ENCODE results near the gene GRIK3. TPM values are rescaled to one million over a fixed set of nuclear protein-coding genes. Genes with fewer than 3 reads are reported as not detected.

Gene GRIK3
- total RNA-seq, 1 donor from 2014 or later, result not detected

- no peaks in the 10 kb centered on the region for H3K36me3 Mint-ChIP-seq (ENCODE audit: unreplicated experiment)
- no peaks in the 10 kb centered on the region for H3K9me3 Mint-ChIP-seq (ENCODE audit: unreplicated experiment)
- H3K27ac Mint-ChIP-seq (ENCODE audit: unreplicated experiment), result no peak overlapping the region
- TF ChIP-seq CTCF (IDR thresholded peaks at IDR 0.05), result no peak
- no peak overlapping the region for H3K4me3 Mint-ChIP-seq (ENCODE audit: unreplicated experiment)
- no peaks in the 10 kb centered on the region for H3K4me1 Mint-ChIP-seq (ENCODE audit: unreplicated experiment)
- no peak for DNase-seq (ENCODE audit: extremely low spot score, unreplicated experiment)
- H3K27me3 Mint-ChIP-seq (ENCODE audit: unreplicated experiment), result no peaks in the 10 kb centered on the region
Observed at GRCh38 chr1:36986241-36986985, 47.9 kb downstream of the GRIK3 start.

DNA sequence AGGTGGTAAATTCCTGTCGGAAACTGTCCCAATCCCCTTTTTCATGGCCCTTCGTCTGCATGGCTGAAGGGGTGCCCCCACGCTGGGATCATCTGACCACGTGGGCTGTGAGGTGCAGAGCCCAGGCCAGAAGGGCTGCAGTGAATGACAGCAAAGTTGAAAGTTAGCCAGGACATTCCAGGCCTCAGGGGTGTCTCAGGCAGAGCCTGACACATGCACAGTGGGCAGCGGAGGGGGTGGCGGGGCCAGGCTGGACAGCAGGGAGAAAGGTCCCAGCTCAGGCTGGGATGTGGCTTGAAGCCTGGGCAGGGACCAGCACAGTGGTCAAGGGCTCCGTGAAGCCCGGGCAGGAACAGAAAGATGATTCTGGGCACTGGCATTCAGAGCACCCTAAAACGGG lies 49.6 kb downstream of the GRIK3 start:
- Mint-ChIP-seq H3K4me3 (ENCODE audit: unreplicated experiment) (no peak overlapping the region), H3K27ac (ENCODE audit: unreplicated experiment) (no peak overlapping the region), H3K4me1 (ENCODE audit: unreplicated experiment) (no peaks in the 10 kb centered on the region), H3K36me3 (ENCODE audit: unreplicated experiment) (no peaks in the 10 kb centered on the region), H3K9me3 (ENCODE audit: unreplicated experiment) (no peaks in the 10 kb centered on the region), H3K27me3 (ENCODE audit: unreplicated experiment) (no peaks in the 10 kb centered on the region)
- no peak for TF ChIP-seq CTCF (IDR thresholded peaks at IDR 0.05)
- no peak for DNase-seq (ENCODE audit: extremely low spot score, unreplicated experiment)

- no peaks in the 10 kb centered on the region for H3K9me3 Mint-ChIP-seq (ENCODE audit: unreplicated experiment)
- no peak overlapping the region for H3K4me3 Mint-ChIP-seq (ENCODE audit: unreplicated experiment)
- no peak for DNase-seq (ENCODE audit: extremely low spot score, unreplicated experiment)
- no peak for TF ChIP-seq CTCF (IDR thresholded peaks at IDR 0.05)
- H3K4me1 Mint-ChIP-seq (ENCODE audit: unreplicated experiment), result no peaks in the 10 kb centered on the region
- H3K27ac Mint-ChIP-seq (ENCODE audit: unreplicated experiment), result no peak overlapping the region
- H3K27me3 Mint-ChIP-seq (ENCODE audit: unreplicated experiment), result no peaks in the 10 kb centered on the region
- no peaks in the 10 kb centered on the region for H3K36me3 Mint-ChIP-seq (ENCODE audit: unreplicated experiment)
Observed at GRCh38 chr1:36984026-36984425, 50.3 kb downstream of the GRIK3 start.

- Mint-ChIP-seq H3K4me3 (ENCODE audit: unreplicated experiment) (no peak overlapping the region), H3K36me3 (ENCODE audit: unreplicated experiment) (no peaks in the 10 kb centered on the region), H3K4me1 (ENCODE audit: unreplicated experiment) (no peaks in the 10 kb centered on the region), H3K9me3 (ENCODE audit: unreplicated experiment) (peaks cover 10% of the 10 kb centered on the region), H3K27ac (ENCODE audit: unreplicated experiment) (no peak overlapping the region), H3K27me3 (ENCODE audit: unreplicated experiment) (no peaks in the 10 kb centered on the region)
- DNase-seq (ENCODE audit: extremely low spot score, unreplicated experiment), result no peak
- TF ChIP-seq CTCF (IDR thresholded peaks at IDR 0.05), result no peak
Observed at GRCh38 chr1:36982709-36983108, 51.6 kb downstream of the GRIK3 start.

DNA sequence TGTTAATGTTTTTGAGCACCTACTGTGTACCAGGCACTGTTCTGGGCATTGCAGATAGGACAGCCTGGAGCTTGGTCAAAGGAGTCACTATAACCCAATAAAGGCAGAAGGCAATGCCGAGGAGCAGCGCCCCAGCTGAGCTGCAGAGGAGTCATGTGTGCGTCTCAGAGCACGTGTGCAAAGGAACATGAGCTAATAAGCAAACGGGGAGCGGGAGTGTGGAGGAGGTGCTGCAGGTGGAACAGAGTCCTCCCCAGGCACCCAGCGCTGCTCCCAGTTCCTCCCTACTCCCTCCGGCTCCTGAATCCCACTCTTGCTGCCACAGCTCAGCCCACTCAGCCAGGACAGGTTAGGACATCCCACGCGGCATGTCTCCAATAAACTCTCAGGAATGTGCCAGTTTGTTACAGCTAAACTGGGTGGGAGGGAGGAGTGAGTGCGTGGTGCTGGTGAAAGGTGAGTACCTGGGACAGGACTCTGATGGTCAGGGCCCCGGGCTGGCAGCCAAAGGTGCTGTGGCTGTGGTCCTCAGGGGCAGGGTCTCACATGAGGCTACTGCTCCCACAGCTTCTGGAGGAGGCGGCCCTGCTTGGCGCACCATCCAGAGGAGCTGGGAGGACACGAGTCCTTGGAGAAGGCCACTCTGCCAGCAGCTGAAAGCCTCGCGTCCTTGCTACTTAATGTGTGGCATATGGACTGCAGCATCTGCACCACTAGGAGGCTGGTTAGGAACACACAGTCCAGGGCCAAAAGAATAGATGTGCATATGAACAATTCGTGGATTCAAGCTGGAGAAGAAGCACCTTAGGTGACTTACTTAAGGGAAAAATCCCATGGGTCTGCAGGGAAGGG lies 52.3 kb downstream of the GRIK3 start:
- Mint-ChIP-seq H3K9me3 (ENCODE audit: unreplicated experiment) (peaks cover 15% of the 10 kb centered on the region), H3K4me1 (ENCODE audit: unreplicated experiment) (no peaks in the 10 kb centered on the region), H3K27ac (ENCODE audit: unreplicated experiment) (no peak overlapping the region), H3K4me3 (ENCODE audit: unreplicated experiment) (no peak overlapping the region), H3K27me3 (ENCODE audit: unreplicated experiment) (no peaks in the 10 kb centered on the region), H3K36me3 (ENCODE audit: unreplicated experiment) (no peaks in the 10 kb centered on the region)
- no peak for DNase-seq (ENCODE audit: extremely low spot score, unreplicated experiment)
- no peak for TF ChIP-seq CTCF (IDR thresholded peaks at IDR 0.05)
